HEK293 (cell line): ENCODE results near the gene RALY.

Experiments used
- CTCF ChIA-PET: fragments of 350-600 bp; formaldehyde crosslinking; extraction: SDS; loops from one replicate; lab custom pipeline; 2021; ENCODE audit warnings: antibody characterized with exemption; lab: Yijun Ruan, JAX
- POLR2A ChIA-PET: fragments of 300-600 bp; formaldehyde crosslinking; extraction: SDS; loops from one replicate; lab custom pipeline; 2020; ENCODE audit warnings: antibody characterized with exemption, inconsistent platforms; lab: Yijun Ruan, JAX
- H3K27ac ChIP-seq: fragments of 200-500 bp; sonication (Bioruptor generic); 2 replicates; pipeline ENCODE4 v1.5.1; 2014; ENCODE audit warnings: low read depth, low read length, control low read depth, inconsistent platforms; ENCODE audit errors: extremely low read depth
- H3K36me3 ChIP-seq, 2 experiments: fragments of 200-500 bp in 1 of 2; sonication (Bioruptor generic) in 1 of 2; 1 replicate in 1 of 2; 2 replicates in 1 of 2; pipeline ENCODE4 v1.5.1; 2014 to 2017; ENCODE audit warnings: inconsistent platforms in 2 of 2, low read length in 2 of 2; ENCODE audit not compliant: control insufficient read depth in 2 of 2, insufficient read depth in 1 of 2
- H3K4me1 ChIP-seq: fragments of 200-500 bp; sonication (Bioruptor generic); 2 replicates; pipeline ENCODE4 v1.5.1; 2014; ENCODE audit warnings: mild to moderate bottlenecking, low read length, inconsistent platforms; ENCODE audit not compliant: control insufficient read depth, insufficient read depth
- H3K4me3 ChIP-seq: 2 replicates; pipeline ENCODE4 v1.5.1; 2011; ENCODE audit warnings: low read depth, mild to moderate bottlenecking, control low read depth, low read length, moderate library complexity
- H3K9me3 ChIP-seq: fragments of 200-500 bp; sonication (Bioruptor generic); 2 replicates; pipeline ENCODE4 v1.5.1; 2014; ENCODE audit warnings: low read depth, low read length, inconsistent platforms; ENCODE audit not compliant: control insufficient read depth, insufficient read depth
- GLI4 ChIP-seq: fragments of 450-650 bp; formaldehyde crosslinking; IDR thresholded peaks from 2 replicates; pipeline ENCODE4 v1.5.1; 2016; ENCODE audit warnings: missing biosample characterization, missing genetic modification characterization
- KLF9 ChIP-seq: fragments of 450-650 bp; formaldehyde crosslinking; IDR thresholded peaks from 2 replicates; pipeline ENCODE4 v1.5.1; 2016; ENCODE audit warnings: missing biosample characterization, missing genetic modification characterization, low read depth
- OSR2 ChIP-seq: fragments of 450-650 bp; formaldehyde crosslinking; IDR thresholded peaks from 2 replicates; pipeline ENCODE4 v1.5.1; 2016; ENCODE audit warnings: missing biosample characterization, missing genetic modification characterization
- PBX3 ChIP-seq: sonication (generic); formaldehyde crosslinking; IDR thresholded peaks from 2 replicates; pipeline ENCODE4 v1.8.1; 2022; ENCODE audit warnings: mild to moderate bottlenecking, moderate library complexity, missing genetic modification reagents
- SP7 ChIP-seq: fragments of 450-650 bp; formaldehyde crosslinking; IDR thresholded peaks from 2 replicates; pipeline ENCODE4 v1.5.1; 2016; ENCODE audit warnings: missing biosample characterization, missing genetic modification characterization
- ZFP69B ChIP-seq: fragments of 450-650 bp; formaldehyde crosslinking; IDR thresholded peaks from 2 replicates; pipeline ENCODE4 v1.5.1; 2016; ENCODE audit warnings: missing biosample characterization, missing genetic modification characterization
- ZNF202 ChIP-seq: fragments of 450-650 bp; formaldehyde crosslinking; IDR thresholded peaks from 2 replicates; pipeline ENCODE4 v1.5.1; 2016; ENCODE audit warnings: missing biosample characterization, missing genetic modification characterization, borderline replicate concordance
- ZNF211 ChIP-seq: fragments of 450-650 bp; formaldehyde crosslinking; IDR thresholded peaks from 2 replicates; pipeline ENCODE4 v1.5.1; 2016; ENCODE audit warnings: low read depth, missing biosample characterization, missing genetic modification characterization
- ZNF266 ChIP-seq: fragments of 450-650 bp; formaldehyde crosslinking; IDR thresholded peaks from 2 replicates; pipeline ENCODE4 v1.5.1; 2016; ENCODE audit warnings: missing biosample characterization, missing genetic modification characterization, low read depth
- ZNF366 ChIP-seq: fragments of 450-650 bp; formaldehyde crosslinking; conservative IDR thresholded peaks from 2 replicates; pipeline ENCODE4 v1.5.1; 2016; ENCODE audit warnings: missing biosample characterization, missing genetic modification characterization
- ZNF404 ChIP-seq: fragments of 450-650 bp; formaldehyde crosslinking; IDR thresholded peaks from 2 replicates; pipeline ENCODE4 v1.5.1; 2017; ENCODE audit warnings: missing biosample characterization, missing genetic modification characterization
- ZNF510 ChIP-seq: fragments of 450-650 bp; formaldehyde crosslinking; IDR thresholded peaks from 2 replicates; pipeline ENCODE4 v1.5.1; 2018; ENCODE audit warnings: mild to moderate bottlenecking, missing genetic modification characterization, missing biosample characterization; ENCODE audit not compliant: insufficient replicate concordance
- ZNF660 ChIP-seq: fragments of 450-650 bp; IDR thresholded peaks from 2 replicates; pipeline ENCODE4 v1.5.1; 2018; ENCODE audit warnings: missing biosample characterization, mild to moderate bottlenecking, missing genetic modification characterization
- ZNF670 ChIP-seq: fragments of 450-650 bp; formaldehyde crosslinking; IDR thresholded peaks from 2 replicates; pipeline ENCODE4 v1.5.1; 2016; ENCODE audit warnings: missing biosample characterization, missing genetic modification characterization, low read depth
- ZNF76 ChIP-seq: fragments of 450-650 bp; formaldehyde crosslinking; IDR thresholded peaks from 2 replicates; pipeline ENCODE4; 2016; ENCODE audit warnings: low read depth, missing biosample characterization, missing genetic modification characterization, borderline replicate concordance
- ZNF837 ChIP-seq: fragments of 450-650 bp; formaldehyde crosslinking; IDR thresholded peaks from 2 replicates; pipeline ENCODE4 v1.5.1; 2016; ENCODE audit warnings: missing biosample characterization, missing genetic modification characterization
- ZSCAN4 ChIP-seq: fragments of 450-650 bp; formaldehyde crosslinking; IDR thresholded peaks from 2 replicates; pipeline ENCODE4 v1.5.1; 2017; ENCODE audit warnings: missing biosample characterization, missing genetic modification characterization

RALY gene

GRCh38 chr20:34045930-34046725 is 52.4 kb downstream of the RALY start (continued):
- TF ChIP-seq ZNF211 (tag by site-specific recombination) (no peak), ZNF670 (tag by site-specific recombination) (no peak), ZFP69B (tag by site-specific recombination) (no peak), ZNF202 (tag by site-specific recombination) (no peak), KLF9 (no peak), ZNF404 (tag by site-specific recombination) (no peak), ZNF266 (tag by site-specific recombination) (no peak), ZSCAN4 (tag by site-specific recombination) (no peak)

GRCh38 chr20:34047010-34047687 is 53.4 kb downstream of the RALY start:
- POLR2A ChIA-PET: no interaction called here
- CTCF ChIA-PET: interaction anchor here (0.5 kb wide), 1 partner anchor 1526 kb away, joined by 3 read pairs; no protein-coding TSS in a partner anchor
- Histone ChIP-seq H3K27ac (no peak overlapping the region), H3K4me1 (peaks cover 8% of the 10 kb centered on the region; the same call in 1 of the 2 replicates), H3K4me3 (no peak overlapping the region), H3K36me3 (no peaks in the 10 kb centered on the region), H3K9me3 (no peaks in the 10 kb centered on the region)
- no peak for TF ChIP-seq SP7 (tag by site-specific recombination)
- TF ChIP-seq ZNF837: no peak

- Histone ChIP-seq H3K27ac (no peak overlapping the region), H3K4me1 (peaks cover 6% of the 10 kb centered on the region; the same call in 1 of the 2 replicates), H3K9me3 (no peaks in the 10 kb centered on the region), H3K36me3 (no peaks in the 10 kb centered on the region), H3K4me3 (no peak overlapping the region)
- ChIA-PET CTCF (interaction anchor here (0.5 kb wide), 1 partner anchor 1527 kb away, joined by 3 read pairs; no protein-coding TSS in a partner anchor), POLR2A (no interaction called here)
- TF ChIP-seq ZNF76 (no peak), GLI4 (tag by site-specific recombination) (no peak), OSR2 (tag by site-specific recombination) (peak; percentile 62), ZNF510 (tag by site-specific recombination) (no peak), ZNF366 (tag by site-specific recombination) (no peak)
Measured at GRCh38 chr20:34047917-34048316, 54.2 kb downstream of the RALY start.

- H3K9me3 ChIP-seq: no peaks in the 10 kb centered on the region
- CTCF ChIA-PET: no interaction called here
- peaks cover 6% of the 10 kb centered on the region; the same call in 1 of the 2 replicates for H3K4me1 ChIP-seq
- H3K36me3 ChIP-seq: no peaks in the 10 kb centered on the region
- H3K4me3 ChIP-seq: no peak overlapping the region
- no peak overlapping the region for H3K27ac ChIP-seq
- peak; percentile 96 for TF ChIP-seq ZNF660 (tag by site-specific recombination)
- no peak for TF ChIP-seq PBX3 (CRISPR knock-in tag)
- POLR2A ChIA-PET: no interaction called here
Measured at GRCh38 chr20:34049389-34049788, 55.7 kb downstream of the RALY start.
